H1 (cell line): ENCODE data around the gene CHMP4A. TPM values are rescaled to one million over a fixed set of nuclear protein-coding genes. Genes with fewer than 3 reads are reported as not detected.

ENCODE experiments used
- CTCF ChIA-PET: fragments of 300-600 bp; sonication (Branson Sonifier 250); formaldehyde crosslinking; loops from one replicate; lab custom pipeline; 2021; ENCODE audit not compliant: partially characterized antibody; lab: Charles Lee
- POLR2A ChIA-PET: fragments of 300-600 bp; sonication (Branson Sonifier 250); formaldehyde crosslinking; loops from one replicate; lab custom pipeline; 2021; ENCODE audit warnings: inconsistent platforms; ENCODE audit not compliant: partially characterized antibody; lab: Charles Lee
- DNase-seq, 2 experiments: peaks; one replicate each; pipeline versions ENCODE4 v3.0.0 to v3.0.0-alpha.2; 2010 to 2022; ENCODE audit warnings: low spot score in 2 of 2, low read depth in 1 of 2, mixed read lengths in 1 of 2
- FAIRE-seq: peaks from 2 replicates; lab custom pipeline; 2011; peaks lifted over from hg19 to GRCh38; lab: Jason Lieb, UNC
- H2AFZ ChIP-seq: 2 replicates; pipeline ENCODE4 v1.8.1; 2012; ENCODE audit warnings: low read length, inconsistent platforms
- H2AK5ac ChIP-seq: 2 replicates; pipeline ENCODE4 v1.6.1; 2013; ENCODE audit warnings: low read depth, low read length
- H2BK120ac ChIP-seq: replicated peaks from 2 replicates; pipeline ENCODE3; 2013; ENCODE audit warnings: low read depth, low read length, inconsistent platforms
- H2BK12ac ChIP-seq: 2 replicates; pipeline ENCODE4 v1.6.1; 2013; ENCODE audit warnings: low read depth, low read length
- H2BK15ac ChIP-seq: 2 replicates; pipeline ENCODE4 v1.6.1; 2013; ENCODE audit warnings: low read length
- H2BK20ac ChIP-seq: 2 replicates; pipeline ENCODE4 v1.6.1; 2013; ENCODE audit warnings: low read length
- H2BK5ac ChIP-seq: 2 replicates; pipeline ENCODE4 v1.6.1; 2013; ENCODE audit warnings: low read depth, low read length
- H3K14ac ChIP-seq: 2 replicates; pipeline ENCODE4 v1.6.1; 2013; ENCODE audit warnings: inconsistent platforms; ENCODE audit not compliant: insufficient read length
- H3K18ac ChIP-seq: 2 replicates; pipeline ENCODE4 v1.6.1; 2013; ENCODE audit warnings: low read length; ENCODE audit errors: extremely low read depth
- H3K23ac ChIP-seq: 2 replicates; pipeline ENCODE4 v1.6.1; 2013; ENCODE audit warnings: inconsistent platforms; ENCODE audit not compliant: insufficient read length
- H3K23me2 ChIP-seq: 2 replicates; pipeline ENCODE4 v1.6.1; 2013; ENCODE audit warnings: low read depth, low read length
- H3K27ac ChIP-seq: 2 replicates; pipeline ENCODE4 v1.6.1; 2011; ENCODE audit warnings: low read depth, low read length, inconsistent platforms
- H3K27me3 ChIP-seq, 4 experiments: replicated peaks in 1 of 4; 1 replicate in 1 of 4; 2 replicates in 3 of 4; pipeline versions ENCODE4 v1.6.1 to v1.8.1; 2011 to 2013; ENCODE audit warnings: low read length in 3 of 4, mild to moderate bottlenecking in 3 of 4, inconsistent platforms in 2 of 4, mixed read lengths in 2 of 4, moderate library complexity in 1 of 4; ENCODE audit not compliant: control insufficient read depth in 3 of 4, insufficient read depth in 3 of 4; ENCODE audit errors: extremely low read depth in 1 of 4
- H3K36me3 ChIP-seq, 4 experiments: 2 replicates each; pipeline versions ENCODE4 v1.6.1 to v1.8.1; 2011 to 2013; ENCODE audit warnings: mild to moderate bottlenecking in 4 of 4, low read length in 3 of 4, moderate library complexity in 2 of 4, control low read depth in 1 of 4, inconsistent platforms in 1 of 4; ENCODE audit not compliant: insufficient read depth in 4 of 4, control insufficient read depth in 2 of 4
- H3K4ac ChIP-seq: replicated peaks from 2 replicates; pipeline ENCODE3; 2013; ENCODE audit warnings: low read length, low read depth, mixed read lengths, inconsistent platforms; ENCODE audit not compliant: insufficient read length
- H3K4me1 ChIP-seq, 4 experiments: replicated peaks in 1 of 4; 1 replicate in 1 of 4; 2 replicates in 3 of 4; pipeline versions ENCODE4 v1.6.1 to v1.8.1; 2011 to 2013; ENCODE audit warnings: low read length in 3 of 4, inconsistent platforms in 2 of 4, mixed read lengths in 1 of 4; ENCODE audit not compliant: insufficient read depth in 4 of 4, control insufficient read depth in 3 of 4
- H3K4me2 ChIP-seq, 2 experiments: 2 replicates each; pipeline versions ENCODE4 v1.6.1 to v1.8.1; 2011 to 2013; ENCODE audit warnings: low read depth in 2 of 2, low read length in 2 of 2, control low read depth in 1 of 2, inconsistent platforms in 1 of 2, mild to moderate bottlenecking in 1 of 2; ENCODE audit not compliant: insufficient read depth in 1 of 2
- H3K4me3 ChIP-seq, 4 experiments: fragments of 200-600, 300-600 bp in 1 of 4; sonication (generic), shearing (Covaris generic), sonication (Bioruptor Twin) in 1 of 4; 2 replicates each; pipeline versions ENCODE4 v1.5.1 to v1.8.1; 2011 to 2016; ENCODE audit warnings: low read length in 4 of 4, low read depth in 3 of 4, control low read depth in 2 of 4, inconsistent platforms in 2 of 4, mild to moderate bottlenecking in 2 of 4, mixed read lengths in 1 of 4, moderate library complexity in 1 of 4; ENCODE audit not compliant: insufficient read depth in 2 of 4; ENCODE audit errors: extremely low read depth in 1 of 4
- H3K56ac ChIP-seq: replicated peaks from 2 replicates; pipeline ENCODE3; 2013; ENCODE audit warnings: low read depth, mild to moderate bottlenecking, mixed read lengths, low read length, inconsistent platforms; ENCODE audit not compliant: insufficient read length
- H3K79me1 ChIP-seq: 2 replicates; pipeline ENCODE4 v1.6.1; 2013; ENCODE audit warnings: low read depth, low read length, control low read depth
- H3K79me2 ChIP-seq, 2 experiments: 2 replicates each; pipeline versions ENCODE4 v1.6.1 to v1.8.1; 2012 to 2013; ENCODE audit warnings: low read length in 2 of 2, mild to moderate bottlenecking in 2 of 2, inconsistent platforms in 1 of 2; ENCODE audit not compliant: insufficient read depth in 2 of 2, control insufficient read depth in 1 of 2
- H3K9ac ChIP-seq, 4 experiments: replicated peaks in 1 of 4; 1 replicate in 1 of 4; 2 replicates in 3 of 4; pipeline versions ENCODE4 v1.6.1 to v1.8.1; 2011 to 2013; ENCODE audit warnings: low read depth in 3 of 4, low read length in 3 of 4, control low read depth in 2 of 4, mild to moderate bottlenecking in 2 of 4, moderate library complexity in 2 of 4, inconsistent platforms in 1 of 4; ENCODE audit errors: extremely low read depth in 1 of 4
- H3K9me3 ChIP-seq, 2 experiments: 2 replicates each; pipeline versions ENCODE4 v1.6.1 to v1.8.1; 2012 to 2013; ENCODE audit warnings: mild to moderate bottlenecking in 2 of 2, moderate library complexity in 2 of 2, control low read depth in 1 of 2, inconsistent platforms in 1 of 2, low read depth in 1 of 2, low read length in 1 of 2, mixed read lengths in 1 of 2; ENCODE audit not compliant: insufficient read depth in 2 of 2
- H4K20me1 ChIP-seq, 2 experiments: replicated peaks in 1 of 2; 2 replicates each; pipeline versions ENCODE3 to v1.8.1; 2011 to 2013; ENCODE audit warnings: inconsistent platforms in 2 of 2, low read length in 2 of 2, mild to moderate bottlenecking in 1 of 2; ENCODE audit not compliant: insufficient read depth in 2 of 2, control insufficient read depth in 1 of 2
- H4K5ac ChIP-seq: 2 replicates; pipeline ENCODE4 v1.6.1; 2013; ENCODE audit warnings: low read length, low read depth, mixed read lengths, inconsistent platforms; ENCODE audit not compliant: insufficient read length
- H4K8ac ChIP-seq: 2 replicates; pipeline ENCODE4 v1.8.0; 2013; ENCODE audit warnings: mild to moderate bottlenecking, moderate library complexity, low read length, inconsistent platforms; ENCODE audit not compliant: insufficient read depth; ENCODE audit errors: extremely low read depth
- H4K91ac ChIP-seq: replicated peaks from 2 replicates; pipeline ENCODE3; 2013; ENCODE audit warnings: low read length, mixed read lengths, inconsistent platforms; ENCODE audit not compliant: insufficient read length
- CHD1 ChIP-seq: IDR thresholded peaks from 2 replicates; pipeline ENCODE4 v1.6.1; 2012; ENCODE audit warnings: low read depth, low read length, improper control_type of control experiment
- FOSL1 ChIP-seq: IDR thresholded peaks from 2 replicates; pipeline ENCODE4 v1.6.1; 2011; ENCODE audit warnings: mild to moderate bottlenecking, low read depth, low read length, moderate library complexity; ENCODE audit not compliant: insufficient read depth
- RBBP5 ChIP-seq: IDR thresholded peaks from 2 replicates; pipeline ENCODE4 v1.7.1; 2012; ENCODE audit warnings: low read depth, mild to moderate bottlenecking, inconsistent platforms, low read length, moderate library complexity, borderline replicate concordance
- WGBS, 2 experiments: shearing (Covaris generic) in 1 of 2; methylation state at CpG; one replicate each; pipeline versions ENCODE4 v1.1.6 to v1.1.7; 2013 to 2015; ENCODE audit warnings: low lambda C conversion rate in 2 of 2, mixed read lengths in 2 of 2, inconsistent platforms in 1 of 2, low coverage in 1 of 2, missing lambda C conversion rate in 1 of 2; ENCODE audit not compliant: insufficient replicate concordance in 2 of 2, insufficient coverage in 1 of 2, insufficient read length in 1 of 2; ENCODE audit errors: extremely low coverage in 1 of 2, missing lambda C conversion rate in 1 of 2; 5-methylcytosine and 5-hydroxymethylcytosine counted together
- polyA plus RNA-seq, 7 experiments: library from polyadenylated mRNA; depleted of rRNA in 3 of 7; stranded (reverse) in 5 of 7; unstranded in 2 of 7; fragments of >200 nt in 5 of 7; fragments of 200-250 nt in 2 of 7; gene quantifications; 1 replicate in 5 of 7; 2 replicates in 1 of 7; 4 replicates in 1 of 7; pipeline versions ENCODE4 v1.2.1 to v1.2.3, GENCODE V29; 2011 to 2013; ENCODE audit warnings: missing spikeins in 2 of 7, mixed read lengths in 2 of 7
- total RNA-seq: library from RNA; stranded (reverse); fragmentation: NEBNext Ultra II Directional; extraction: Animal tissue kit (Norgen Biotek cat#: 25700); gene quantifications from 2 replicates; pipeline ENCODE4 v1.2.1, GENCODE V29; 2021

Gene CHMP4A
- total and polyA plus RNA-seq, 2 of the 8 experiments (the other 6 are each of a cell fraction or from before 2014, with no cell fraction given) = 32.9 to 37.6 TPM

DNA sequence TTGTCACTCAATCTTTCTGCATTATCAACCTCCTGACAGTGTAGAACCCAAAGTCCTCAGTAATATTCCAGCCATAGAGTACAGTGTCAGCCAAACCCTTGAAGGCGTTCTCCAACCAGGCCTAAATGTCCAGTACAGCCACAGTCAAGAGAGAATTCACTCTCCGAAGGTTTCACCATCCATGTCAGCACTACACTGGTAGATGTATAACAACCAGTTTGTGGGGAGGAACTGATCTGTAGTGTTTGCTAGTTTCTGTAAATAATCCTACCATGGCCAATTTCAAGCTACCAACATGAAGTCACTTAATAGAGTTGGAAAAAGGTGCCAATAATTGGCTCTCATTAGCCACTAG, 3.0 kb upstream of the CHMP4A start:
- no peak overlapping the region for H4K8ac ChIP-seq
- H3K27ac ChIP-seq = no peak overlapping the region
- H2AFZ ChIP-seq = no peak overlapping the region
- H3K18ac ChIP-seq = no peak overlapping the region
- no peak overlapping the region for H2BK12ac ChIP-seq
- H3K9me3 ChIP-seq = no peaks in the 10 kb centered on the region
- H2BK20ac ChIP-seq = no peak overlapping the region
- no peaks in the 10 kb centered on the region for H3K27me3 ChIP-seq
- no peak overlapping the region for H3K9ac ChIP-seq
- peak overlapping the region in 2 of 4 experiments; percentile 77 to 78; a peak in 3 of 8 replicates for H3K4me3 ChIP-seq
- H3K23ac ChIP-seq = no peak overlapping the region
- no peak overlapping the region for H3K14ac ChIP-seq
- DNase-seq = no peak
- H2AK5ac ChIP-seq = no peak overlapping the region
- POLR2A ChIA-PET = interaction anchor here (0.8 to 11.1 kb wide), 17 partner anchors 8 to 92 kb away, joined by 3 to 119 read pairs (median 5); partner anchors contain the start of genes IPO4, RABGGTA, TINF2 and TM9SF1
- no peak overlapping the region for H4K91ac ChIP-seq
- H3K23me2 ChIP-seq = peaks cover 8% of the 10 kb centered on the region
- no peak overlapping the region for H2BK5ac ChIP-seq
- no peaks in the 10 kb centered on the region for H3K79me1 ChIP-seq
- H3K36me3 ChIP-seq = peaks cover 0 to 7% (median 5%) of the 10 kb centered on the region in 4 experiments; a peak in 6 of 8 replicates
- TF ChIP-seq RBBP5 (no peak), FOSL1 (no peak), CHD1 (no peak)
- peak overlapping the region; percentile 70 to 86; a peak in 2 of 4 replicates for H3K4me2 ChIP-seq
- H3K4ac ChIP-seq = no peak overlapping the region
- no peak overlapping the region for H3K56ac ChIP-seq
- H4K20me1 ChIP-seq = peaks cover 0 to 1% of the 10 kb centered on the region in 2 experiments
- WGBS, 2 experiments = 85% methylated on average over 2 of the region's 2 CpGs; no CpG with 5 or more reads in 1 of the 2 experiments
- peaks cover 0 to 5% (median 2%) of the 10 kb centered on the region in 4 experiments; a peak in 1 of 7 replicates for H3K4me1 ChIP-seq
- 0 out of 2 replicates have a peak overlapping the region, but pooled peaks have one; percentile 48 for H2BK15ac ChIP-seq
- H4K5ac ChIP-seq = no peak overlapping the region
- H3K79me2 ChIP-seq = peaks cover 0 to 12% of the 10 kb centered on the region in 2 experiments; a peak in 2 of 4 replicates
- no peak for FAIRE-seq
- CTCF ChIA-PET = interaction anchor here (0.5 to 2.1 kb wide), 15 partner anchors 8 to 1914 kb away, joined by 3 to 7 read pairs (median 3); partner anchors contain the start of genes CIDEB, TINF2 and TM9SF1
- H2BK120ac ChIP-seq = no peak overlapping the region
